HG03521 (cell line): ENCODE data around the gene ZNF684.
"Not testable (repeated sequence)": the region's sequence is repeated elsewhere in the genome, so short reads cannot be mapped to it uniquely, and the experiment has no call there.

Experiments used
- ATAC-seq: cut with Tn5 transposase; IDR thresholded peaks from one replicate; pipeline ENCODE4 v1.9.1; 2021; ENCODE audit warnings: mild to moderate bottlenecking, moderate library complexity; ENCODE audit not compliant: unreplicated experiment

Gene ZNF684

GRCh38 chr1:40567825-40568224 lies 36.4 kb downstream of the ZNF684 start:
- ATAC-seq = no peak

DNA sequence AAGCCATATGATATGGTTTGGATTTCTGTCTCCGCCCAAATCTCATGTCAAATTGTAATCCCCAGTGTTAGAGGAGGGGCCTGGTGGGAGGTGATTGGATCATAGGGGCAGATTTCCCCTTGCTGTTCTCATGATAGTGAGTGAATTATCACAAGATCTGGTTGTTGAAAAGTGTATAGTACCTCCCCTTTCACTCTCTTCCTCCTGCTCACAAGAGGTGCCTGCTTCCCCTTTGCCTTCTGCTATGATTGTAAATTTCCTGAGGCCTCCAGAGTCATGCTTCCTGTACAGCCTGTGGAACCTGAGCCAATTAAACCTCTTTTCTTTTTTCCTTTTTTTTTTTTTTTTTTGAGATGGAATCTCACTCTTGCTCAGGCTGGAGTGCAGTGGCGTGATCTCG lies 43.4 kb downstream of the ZNF684 start:
- ATAC-seq = not testable (repeated sequence)

GRCh38 chr1:40575336-40575735 lies 43.9 kb downstream of the ZNF684 start:
- ATAC-seq = no peak

DNA sequence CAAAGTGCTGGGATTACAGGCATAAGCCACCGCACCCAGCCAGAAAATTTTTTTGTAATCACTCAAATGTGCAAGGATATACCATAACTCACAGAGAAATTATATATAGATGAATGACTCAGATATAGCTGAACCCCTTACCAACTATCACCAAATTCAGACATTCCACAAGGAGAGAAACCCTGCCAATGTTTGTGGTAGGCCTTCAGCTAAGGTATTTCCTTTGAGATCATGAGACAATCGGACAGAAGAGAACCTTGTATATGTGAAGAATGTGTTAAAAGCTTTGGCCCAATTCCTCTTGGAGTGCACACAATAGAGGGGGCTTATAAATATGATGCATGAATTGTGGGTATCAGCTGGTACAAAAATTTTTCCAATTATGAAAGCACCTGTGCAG lies 50.7 kb downstream of the ZNF684 start:
- ATAC-seq = no peak

- no peak for ATAC-seq
These were observed 52.5 kb downstream of the ZNF684 start for GRCh38 chr1:40583980-40584379.

GRCh38 chr1:40588586-40588985 lies 57.1 kb downstream of the ZNF684 start:
- no peak for ATAC-seq

- ATAC-seq = no peak
These were observed 60.8 kb downstream of the ZNF684 start for GRCh38 chr1:40592107-40592803.

DNA sequence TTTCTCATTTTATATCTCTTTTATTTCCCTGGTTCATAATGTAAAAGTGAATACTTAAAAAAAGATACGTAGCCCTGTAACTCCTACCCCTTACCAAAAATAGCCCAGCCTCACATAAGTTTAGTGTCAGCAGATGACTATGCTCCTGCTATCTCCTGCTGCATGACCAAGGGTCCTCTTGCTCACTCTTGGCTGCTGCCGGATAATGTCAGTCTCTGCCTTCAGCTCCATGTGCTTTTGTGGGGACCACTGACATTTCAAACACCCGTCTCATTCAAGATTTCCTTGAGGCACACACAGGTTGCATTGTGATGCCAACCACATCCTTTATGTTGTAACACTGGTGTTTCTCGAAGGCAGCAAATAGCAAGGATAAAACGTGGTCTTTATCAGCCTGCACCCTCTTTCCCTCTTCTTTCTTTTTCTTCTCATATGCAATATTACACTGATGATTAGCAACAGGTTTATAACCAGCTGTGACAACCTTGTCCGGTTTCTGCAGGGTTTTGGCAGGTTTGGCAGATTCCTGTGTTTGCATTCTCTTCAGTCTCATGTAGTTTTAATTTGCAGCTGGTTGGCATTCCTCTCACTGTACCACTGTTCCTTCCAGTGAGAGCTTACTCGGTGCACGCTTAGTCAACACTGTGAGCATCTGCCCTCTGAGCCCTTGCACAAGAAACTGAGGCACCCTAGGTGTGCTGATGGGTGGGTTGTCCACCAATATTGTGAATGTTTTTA lies 62.2 kb downstream of the ZNF684 start:
- ATAC-seq = no peak

- no peak for ATAC-seq
These were observed 62.7 kb downstream of the ZNF684 start for GRCh38 chr1:40594187-40594531.

GRCh38 chr1:40595623-40596022 lies 64.2 kb downstream of the ZNF684 start:
- no peak for ATAC-seq
